ENCODE measurements around the gene CLEC16A. TPM values are rescaled to one million over a fixed set of nuclear protein-coding genes. Genes with fewer than 3 reads are reported as not detected.

The CLEC16A gene
- total and polyA plus RNA-seq, 9 of the 15 experiments (the other 6 are each of a cell fraction or from before 2014, with no cell fraction given) = 1.00 to 22.3 (median 10.0) TPM

DNA sequence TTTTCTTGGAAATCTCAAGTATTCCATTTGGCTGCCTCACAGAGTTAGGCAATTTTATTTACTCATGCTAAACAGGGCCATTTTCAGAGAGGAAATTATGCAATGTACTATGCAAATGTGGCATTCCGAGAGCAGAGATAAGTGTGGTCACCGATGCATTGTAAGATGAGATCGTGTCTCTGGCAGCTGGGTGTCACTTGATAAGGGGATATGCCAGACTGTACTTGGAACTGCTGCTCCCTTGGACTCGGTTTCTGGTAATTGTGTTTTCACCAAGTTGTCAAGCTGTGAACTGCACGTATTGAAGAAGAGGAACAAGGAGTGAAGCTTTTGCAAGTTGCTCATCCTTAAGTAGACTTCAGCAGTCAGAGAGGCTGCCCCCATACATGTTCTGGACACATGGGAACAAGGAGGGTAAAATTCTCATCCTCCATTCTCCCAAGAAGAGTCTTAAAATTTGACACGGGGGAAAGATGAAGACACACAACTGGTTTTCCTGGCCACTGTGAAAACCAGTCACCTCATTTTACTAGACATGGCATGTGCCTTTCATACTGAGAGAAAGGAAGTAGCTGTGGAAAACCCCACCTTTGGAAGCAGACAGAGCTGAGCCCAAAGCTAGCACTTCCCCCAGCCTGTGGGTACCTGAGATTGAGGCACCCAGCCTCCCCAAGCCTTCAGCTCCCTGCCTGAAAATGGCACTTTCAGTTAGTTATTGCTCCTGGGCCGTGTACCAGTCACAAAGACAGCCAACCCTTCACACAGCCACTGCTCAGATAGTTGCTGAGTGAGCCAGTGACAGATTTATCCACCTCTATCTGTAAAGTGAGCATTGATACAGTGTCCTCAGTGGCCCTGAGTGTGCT, 160.9 kb downstream of the CLEC16A start (continued):
- TF ChIP-seq PCBP2 (IDR thresholded peaks at IDR 0.05; ENCODE audit: low read depth, low read length, poor library complexity, severe bottlenecking) (no peak), ZNF764 (CRISPR knock-in tag; IDR thresholded peaks at IDR 0.05; ENCODE audit: low read depth) (no peak), DMBX1 (CRISPR knock-in tag; IDR thresholded peaks at IDR 0.05; ENCODE audit: borderline replicate concordance) (0 out of 2 replicates have a peak, but pooled peaks have one; percentile 61), ZFPM2 (CRISPR knock-in tag; IDR thresholded peaks at IDR 0.05) (no peak), EP300 (IDR thresholded peaks at IDR 0.05; ENCODE audit: low read length) (peak; percentile 99), ZNF41 (CRISPR knock-in tag; conservative IDR thresholded peaks at IDR 0.05) (no peak), EGR1 (conservative IDR thresholded peaks at IDR 0.05) (peak; percentile 42), CREB5 (CRISPR knock-in tag; IDR thresholded peaks at IDR 0.05) (no peak), CCAR2 (IDR thresholded peaks at IDR 0.05; ENCODE audit: low read depth, low read length) (no peak), HNRNPUL1 (IDR thresholded peaks at IDR 0.05; ENCODE audit: low read length) (no peak), ATF7 (IDR thresholded peaks at IDR 0.05) (peak; percentile 98), CSDE1 (IDR thresholded peaks at IDR 0.05) (no peak), ZNF668 (CRISPR knock-in tag; IDR thresholded peaks at IDR 0.05) (0 out of 2 replicates have a peak, but pooled peaks have one; percentile 41), DNMT1 (IDR thresholded peaks at IDR 0.05) (no peak), ZNF253 (CRISPR knock-in tag; conservative IDR thresholded peaks at IDR 0.05) (no peak), ZBTB33 (CRISPR knock-in tag; IDR thresholded peaks at IDR 0.05) (peak; percentile 78), ZNF184 (CRISPR knock-in tag; IDR thresholded peaks at IDR 0.05) (no peak), ZNF707 (CRISPR knock-in tag; conservative IDR thresholded peaks at IDR 0.05) (no peak), ZNF232 (CRISPR knock-in tag; IDR thresholded peaks at IDR 0.05) (no peak)
- TF ChIP-seq, protein P1, sequence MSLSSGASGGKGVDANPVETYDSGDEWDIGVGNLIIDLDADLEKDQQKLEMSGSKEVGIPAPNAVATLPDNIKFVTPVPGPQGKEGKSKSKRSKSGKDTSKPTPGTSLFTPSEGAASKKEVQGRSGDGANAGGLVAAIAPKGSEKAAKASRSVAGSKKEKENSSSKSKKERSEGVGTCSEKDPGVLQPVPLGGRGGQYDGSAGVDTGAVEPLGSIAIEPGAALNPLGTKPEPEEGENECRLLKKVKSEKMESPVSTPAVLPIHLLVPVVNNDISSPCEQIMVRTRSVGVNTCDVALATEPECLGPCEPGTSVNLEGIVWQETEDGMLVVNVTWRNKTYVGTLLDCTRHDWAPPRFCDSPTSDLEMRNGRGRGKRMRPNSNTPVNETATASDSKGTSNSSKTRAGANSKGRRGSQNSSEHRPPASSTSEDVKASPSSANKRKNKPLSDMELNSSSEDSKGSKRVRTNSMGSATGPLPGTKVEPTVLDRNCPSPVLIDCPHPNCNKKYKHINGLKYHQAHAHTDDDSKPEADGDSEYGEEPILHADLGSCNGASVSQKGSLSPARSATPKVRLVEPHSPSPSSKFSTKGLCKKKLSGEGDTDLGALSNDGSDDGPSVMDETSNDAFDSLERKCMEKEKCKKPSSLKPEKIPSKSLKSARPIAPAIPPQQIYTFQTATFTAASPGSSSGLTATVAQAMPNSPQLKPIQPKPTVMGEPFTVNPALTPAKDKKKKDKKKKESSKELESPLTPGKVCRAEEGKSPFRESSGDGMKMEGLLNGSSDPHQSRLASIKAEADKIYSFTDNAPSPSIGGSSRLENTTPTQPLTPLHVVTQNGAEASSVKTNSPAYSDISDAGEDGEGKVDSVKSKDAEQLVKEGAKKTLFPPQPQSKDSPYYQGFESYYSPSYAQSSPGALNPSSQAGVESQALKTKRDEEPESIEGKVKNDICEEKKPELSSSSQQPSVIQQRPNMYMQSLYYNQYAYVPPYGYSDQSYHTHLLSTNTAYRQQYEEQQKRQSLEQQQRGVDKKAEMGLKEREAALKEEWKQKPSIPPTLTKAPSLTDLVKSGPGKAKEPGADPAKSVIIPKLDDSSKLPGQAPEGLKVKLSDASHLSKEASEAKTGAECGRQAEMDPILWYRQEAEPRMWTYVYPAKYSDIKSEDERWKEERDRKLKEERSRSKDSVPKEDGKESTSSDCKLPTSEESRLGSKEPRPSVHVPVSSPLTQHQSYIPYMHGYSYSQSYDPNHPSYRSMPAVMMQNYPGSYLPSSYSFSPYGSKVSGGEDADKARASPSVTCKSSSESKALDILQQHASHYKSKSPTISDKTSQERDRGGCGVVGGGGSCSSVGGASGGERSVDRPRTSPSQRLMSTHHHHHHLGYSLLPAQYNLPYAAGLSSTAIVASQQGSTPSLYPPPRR (CRISPR knock-in tag; IDR thresholded peaks at IDR 0.05; ENCODE audit: borderline replicate concordance) = peak; percentile 85; the same call in 1 of the 2 replicates

All from K562 (cell line).